Stimulated activated CD4-positive, alpha-beta T cell treated with anti-CD3 and anti-CD28 coated beads, Interleukin-4, amount 100 ng/mL, for 24 hours (primary cell): ENCODE data around the gene ST6GALNAC4.
"Not testable (repeated sequence)": the region's sequence is repeated elsewhere in the genome, so short reads cannot be mapped to it uniquely, and the experiment has no call there.

Experiments used
- DNase-seq: peaks from one replicate; pipeline ENCODE4 v3.0.0-alpha.2; 2020

The ST6GALNAC4 gene

GRCh38 chr9:127884976-127885490, 31.8 kb downstream of the ST6GALNAC4 start:
- no peak for DNase-seq

GRCh38 chr9:127884427-127884911, 32.4 kb downstream of the ST6GALNAC4 start:
- DNase-seq, result no peak

- no peak for DNase-seq
Observed at GRCh38 chr9:127883959-127884358, 32.9 kb downstream of the ST6GALNAC4 start.

DNA sequence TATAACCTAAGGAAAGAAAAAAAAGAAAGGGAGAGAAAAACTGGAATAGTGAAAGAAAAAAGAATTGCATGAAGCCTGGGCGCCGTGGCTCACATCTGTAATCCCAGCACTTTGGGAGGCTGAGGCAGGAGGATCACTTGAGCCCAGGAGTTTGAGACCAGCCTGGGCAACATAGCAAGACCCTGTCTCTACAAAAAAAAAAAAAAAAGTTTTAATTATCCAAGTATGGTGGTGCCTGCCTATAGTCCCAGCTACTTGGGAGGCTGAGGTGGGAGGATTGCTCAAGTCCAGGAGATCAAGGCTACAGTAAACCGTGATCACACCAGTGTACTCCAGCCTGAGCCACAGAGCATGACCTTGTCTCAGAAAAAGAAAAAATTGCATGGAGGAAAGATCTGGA, 35.1 kb downstream of the ST6GALNAC4 start:
- DNase-seq, result not testable (repeated sequence)

GRCh38 chr9:127880143-127880542, 36.7 kb downstream of the ST6GALNAC4 start:
- DNase-seq, result no peak

DNA sequence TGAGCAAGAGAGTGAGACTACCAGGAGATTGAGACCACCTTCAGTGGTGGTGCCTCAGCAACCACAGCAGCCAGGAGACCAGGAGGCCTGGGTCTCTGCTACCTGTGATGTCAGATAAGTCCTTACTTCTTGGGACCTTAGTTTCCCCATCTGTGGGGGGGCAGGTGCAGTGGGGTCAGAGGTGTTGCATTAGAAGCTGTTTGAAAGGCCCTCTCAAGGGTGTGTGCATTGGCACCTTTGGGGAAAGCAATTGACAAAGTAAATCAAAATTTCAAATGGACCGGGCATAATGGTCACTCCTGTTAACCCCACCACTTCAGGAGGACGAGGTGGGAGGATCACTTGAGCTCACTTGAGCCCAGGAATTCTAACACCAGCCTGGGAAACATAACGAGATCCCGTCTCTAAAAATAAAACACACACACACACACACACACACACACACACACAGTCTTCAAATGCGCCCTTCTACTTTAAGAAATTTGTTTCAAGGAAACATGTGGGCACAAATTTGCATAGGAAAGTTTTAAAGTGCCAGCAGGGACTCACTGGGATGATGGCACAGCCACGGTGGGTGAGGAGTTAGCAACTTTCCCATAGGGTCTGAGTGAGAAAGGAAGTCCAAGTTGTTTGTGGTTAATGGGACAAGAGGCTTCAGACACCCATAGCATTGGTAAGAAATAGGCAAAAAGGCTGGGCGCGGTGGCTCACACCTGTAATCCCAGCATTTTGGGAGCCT, 38.0 kb downstream of the ST6GALNAC4 start:
- no peak for DNase-seq

DNA sequence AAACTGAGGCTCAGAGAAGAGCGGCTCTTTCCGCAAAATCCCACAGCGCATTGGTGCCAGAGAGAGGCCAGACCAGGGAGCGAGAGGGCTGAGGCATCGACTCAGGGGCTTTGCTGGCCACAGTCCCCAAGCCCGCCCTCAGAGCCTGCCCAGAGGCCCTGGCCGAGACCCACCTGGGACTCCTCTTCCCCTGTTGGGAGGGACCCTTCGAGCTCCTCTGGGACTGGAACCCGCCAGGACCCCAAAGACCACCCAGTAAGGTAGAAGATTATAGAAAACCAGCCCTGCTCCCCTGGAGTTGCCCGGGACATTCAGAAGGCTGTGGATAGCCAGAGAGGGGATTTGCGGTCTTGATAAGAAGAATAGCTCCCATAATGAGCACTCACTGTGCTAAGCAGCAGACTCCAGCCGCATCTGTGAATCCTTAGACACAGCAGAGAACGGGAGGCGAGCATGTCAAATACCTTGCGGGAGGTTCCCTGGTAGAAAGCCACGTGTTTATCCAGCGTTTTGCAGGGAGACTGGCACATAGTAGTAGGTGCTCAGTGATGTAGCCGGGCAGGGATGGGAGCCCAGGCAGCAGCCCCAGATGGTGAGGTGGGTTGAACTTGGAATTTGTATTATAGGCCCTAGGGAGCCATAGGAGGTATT, 38.7 kb downstream of the ST6GALNAC4 start:
- DNase-seq, result no peak

GRCh38 chr9:127877566-127877998, 39.3 kb downstream of the ST6GALNAC4 start, which contains the start of gene AK1:
Gene AK1 (minus strand): TSS chr9:127877675. CDS start chr9:127874617, 3,058 bp downstream.
- no peak for DNase-seq

DNA sequence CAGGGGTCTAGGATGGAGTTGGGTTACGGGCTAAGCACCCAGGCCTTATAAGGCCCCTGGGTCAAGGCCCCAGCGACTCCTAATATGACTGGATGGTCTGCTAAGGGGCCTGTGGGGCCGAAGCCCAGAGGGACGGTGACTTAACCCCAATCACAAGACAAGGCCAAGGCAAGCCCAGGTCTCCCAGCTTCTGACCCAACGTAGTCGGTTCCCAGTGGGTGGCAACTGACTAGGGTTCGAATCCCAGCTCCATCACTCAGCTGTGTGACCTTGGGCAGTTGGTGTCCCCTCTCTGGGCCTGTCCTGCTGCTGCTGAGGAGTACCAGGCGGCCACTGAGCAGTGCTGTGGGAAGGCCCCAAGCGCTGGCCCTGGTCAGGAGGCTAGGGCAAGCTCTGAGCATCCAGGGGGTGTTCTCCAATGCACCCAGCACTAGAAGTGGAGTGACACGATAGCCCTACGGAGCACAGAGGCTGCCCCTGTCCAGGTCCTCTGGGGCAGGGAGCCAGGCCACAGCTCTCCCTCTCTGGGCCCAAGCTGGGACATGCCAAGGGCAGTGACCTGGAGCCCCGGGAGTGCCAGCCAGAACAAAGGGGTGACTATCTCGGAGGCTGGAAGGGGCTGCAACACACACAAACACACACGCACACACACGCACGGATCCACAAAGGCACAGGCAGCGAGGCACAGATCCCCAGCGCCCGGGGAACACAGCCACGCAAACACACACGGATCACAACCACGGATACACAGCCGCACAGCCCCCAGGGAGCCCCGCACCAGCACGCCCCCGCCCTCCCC, 39.9 kb downstream of the ST6GALNAC4 start:
- DNase-seq, result no peak

- no peak for DNase-seq
Observed at GRCh38 chr9:127876026-127876763, 40.6 kb downstream of the ST6GALNAC4 start.

- no peak for DNase-seq
Observed at GRCh38 chr9:127875306-127875966, 41.4 kb downstream of the ST6GALNAC4 start.

- no peak for DNase-seq
Observed at GRCh38 chr9:127874301-127875221, 42.3 kb downstream of the ST6GALNAC4 start.

GRCh38 chr9:127873886-127874285, 43.0 kb downstream of the ST6GALNAC4 start:
- no peak for DNase-seq

- DNase-seq, result no peak
Observed at GRCh38 chr9:127873223-127873691, 43.6 kb downstream of the ST6GALNAC4 start.

DNA sequence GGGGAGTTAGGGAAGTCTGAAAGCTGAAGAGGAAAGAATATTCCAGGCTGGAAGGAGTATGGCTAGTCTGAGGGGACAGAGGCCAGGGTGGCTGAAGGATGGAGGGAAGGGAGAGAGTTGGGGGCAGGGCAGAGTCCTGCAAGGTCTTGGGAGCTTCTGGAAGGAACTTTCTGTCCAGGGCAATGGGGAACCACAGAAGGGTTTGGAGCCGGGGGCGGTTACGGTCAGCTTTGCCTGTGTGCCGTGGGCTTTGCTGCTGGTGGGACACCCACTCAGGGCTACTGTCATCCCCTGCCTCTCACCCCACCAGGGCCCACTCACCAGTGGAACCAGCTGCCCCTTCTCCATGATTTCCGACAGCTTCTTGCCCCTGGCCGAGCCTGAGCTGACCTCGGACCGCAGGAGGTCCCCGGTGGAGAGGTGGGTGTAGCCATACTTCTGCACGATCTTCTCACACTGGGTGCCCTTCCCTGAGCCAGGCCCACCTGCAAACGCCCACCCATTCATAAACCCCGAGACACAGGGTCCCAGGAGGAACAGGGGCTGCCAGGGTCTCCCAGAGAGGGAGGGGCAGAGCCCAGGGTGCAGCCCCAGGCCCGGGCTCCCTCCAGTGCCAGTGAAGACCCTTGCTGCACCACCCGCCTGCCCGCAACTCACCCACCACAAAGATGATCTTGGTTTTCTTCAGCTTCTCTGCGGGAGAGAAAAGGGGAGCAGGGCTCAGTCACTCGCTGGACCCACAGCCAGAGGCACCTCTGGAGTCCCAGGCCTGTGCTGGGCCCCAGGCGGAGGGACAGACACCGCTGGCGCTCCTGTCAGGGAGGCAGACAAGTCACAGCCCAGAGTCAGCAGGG, 44.2 kb downstream of the ST6GALNAC4 start:
- DNase-seq, result no peak

- DNase-seq, result no peak
Observed at GRCh38 chr9:127871531-127871930, 45.3 kb downstream of the ST6GALNAC4 start.

DNA sequence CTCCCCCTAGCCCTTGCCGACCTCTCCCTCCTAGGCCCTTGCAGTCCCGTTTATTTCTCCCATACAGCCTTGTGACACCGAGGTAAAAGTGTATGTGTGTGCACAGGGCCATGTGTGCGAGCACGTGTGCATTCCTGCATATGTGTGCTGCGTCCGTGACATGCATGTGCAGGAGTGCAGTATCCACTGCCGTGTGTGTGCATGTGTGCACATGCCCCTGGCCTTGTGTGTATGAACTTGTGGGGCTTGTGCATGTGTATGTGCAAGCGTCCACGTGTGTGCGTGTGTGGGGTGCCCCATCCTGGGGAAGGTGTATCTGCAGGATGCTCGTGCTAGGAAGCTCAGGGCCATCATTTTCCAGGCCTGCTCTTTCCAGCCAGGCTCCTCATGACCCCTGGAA, 46.0 kb downstream of the ST6GALNAC4 start:
- DNase-seq, result no peak

- DNase-seq, result not testable (repeated sequence)
Observed at GRCh38 chr9:127870153-127870491, 46.7 kb downstream of the ST6GALNAC4 start.

DNA sequence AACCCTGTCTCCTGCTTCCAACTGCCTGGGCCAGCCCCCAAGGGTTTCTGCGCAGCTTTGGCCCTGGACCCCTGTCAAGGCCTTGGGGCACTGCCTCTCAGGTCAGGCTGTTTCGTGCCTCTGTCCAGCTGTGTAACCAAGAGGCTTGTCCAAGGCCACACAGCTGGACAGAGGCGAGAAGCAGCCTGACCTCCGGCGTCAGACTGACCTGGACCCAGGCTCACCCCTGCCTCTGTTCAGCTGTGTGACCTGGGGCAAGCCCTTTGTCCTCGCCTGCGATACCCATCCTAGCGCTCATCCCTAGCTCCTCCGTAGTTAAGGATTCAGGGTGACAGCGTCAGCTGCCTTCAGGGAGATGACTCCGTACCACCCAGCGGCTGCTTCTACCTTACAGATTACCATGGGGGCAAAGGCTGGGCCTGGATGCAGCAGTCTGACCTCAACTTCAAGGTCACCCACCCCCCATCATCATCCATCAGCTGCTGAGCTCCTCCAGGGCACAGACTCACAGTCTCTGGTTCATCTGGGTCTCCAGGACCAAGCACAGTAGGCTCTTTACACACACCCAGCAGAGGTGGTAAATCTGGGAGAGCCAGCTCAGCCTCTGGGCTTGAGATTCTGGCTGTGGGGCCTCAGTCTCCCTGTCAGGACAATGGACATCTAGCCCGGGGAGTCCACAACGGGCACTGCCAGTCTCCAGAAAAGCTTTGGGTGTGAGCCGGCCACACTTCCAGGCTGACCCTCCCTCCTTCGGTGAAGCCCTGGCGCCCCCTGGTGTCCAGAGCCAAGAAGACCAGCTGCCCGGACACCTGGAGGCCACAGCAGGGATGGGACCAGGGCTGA, 47.3 kb downstream of the ST6GALNAC4 start:
- DNase-seq, result peak; percentile 87
